NCI-H146 (cell line): ENCODE data around the gene SEC23A.
A peak's percentile ranks its signal among the peaks of the same experiment; 100 is the strongest.
"Not testable (repeated sequence)": the region's sequence is repeated elsewhere in the genome, so short reads cannot be mapped to it uniquely, and the experiment has no call there.

Experiments used
- DNase-seq: peaks from one replicate; lab custom pipeline; 2025; lab: John Stamatoyannopoulos, UW

The SEC23A gene

DNA sequence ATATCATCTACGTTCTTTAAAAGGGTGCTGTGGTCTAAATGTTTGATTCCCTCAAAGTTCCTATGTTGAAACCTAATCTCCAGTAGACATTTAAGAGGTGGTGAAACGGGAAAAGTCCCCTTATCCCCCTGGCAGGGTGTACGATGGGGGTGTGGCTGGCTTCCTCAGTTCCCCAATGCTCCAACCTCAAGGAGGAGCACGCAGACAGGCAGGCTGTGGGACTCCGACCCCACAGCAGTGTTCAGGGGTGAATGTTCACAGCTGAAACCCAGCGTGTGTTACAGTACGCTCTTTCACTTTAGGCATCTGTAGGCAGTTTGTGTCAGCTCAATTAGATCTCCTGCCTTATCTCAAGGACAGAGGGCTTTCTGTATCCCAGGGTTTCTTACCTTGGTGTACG, 73.2 kb downstream of the SEC23A start:
- DNase-seq: no peak

DNA sequence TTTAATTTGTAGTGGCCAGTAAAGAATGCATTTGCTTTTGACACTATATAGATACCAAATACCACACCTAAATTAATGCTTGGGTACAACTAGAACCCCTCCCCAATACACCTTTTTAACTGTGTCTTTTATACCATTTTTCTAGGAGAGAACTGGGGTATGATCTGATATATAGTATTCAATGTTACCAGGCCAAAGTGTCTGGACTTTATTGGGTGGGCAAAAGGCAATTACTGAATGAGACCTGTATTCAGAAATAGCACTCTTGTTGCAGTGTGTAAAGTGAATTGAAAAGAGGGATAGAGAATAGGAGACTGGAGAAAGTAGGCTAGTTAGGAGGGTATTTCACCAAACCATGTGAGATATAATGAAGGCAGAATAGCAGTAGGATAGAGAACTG, 74.4 kb downstream of the SEC23A start:
- no peak for DNase-seq

DNA sequence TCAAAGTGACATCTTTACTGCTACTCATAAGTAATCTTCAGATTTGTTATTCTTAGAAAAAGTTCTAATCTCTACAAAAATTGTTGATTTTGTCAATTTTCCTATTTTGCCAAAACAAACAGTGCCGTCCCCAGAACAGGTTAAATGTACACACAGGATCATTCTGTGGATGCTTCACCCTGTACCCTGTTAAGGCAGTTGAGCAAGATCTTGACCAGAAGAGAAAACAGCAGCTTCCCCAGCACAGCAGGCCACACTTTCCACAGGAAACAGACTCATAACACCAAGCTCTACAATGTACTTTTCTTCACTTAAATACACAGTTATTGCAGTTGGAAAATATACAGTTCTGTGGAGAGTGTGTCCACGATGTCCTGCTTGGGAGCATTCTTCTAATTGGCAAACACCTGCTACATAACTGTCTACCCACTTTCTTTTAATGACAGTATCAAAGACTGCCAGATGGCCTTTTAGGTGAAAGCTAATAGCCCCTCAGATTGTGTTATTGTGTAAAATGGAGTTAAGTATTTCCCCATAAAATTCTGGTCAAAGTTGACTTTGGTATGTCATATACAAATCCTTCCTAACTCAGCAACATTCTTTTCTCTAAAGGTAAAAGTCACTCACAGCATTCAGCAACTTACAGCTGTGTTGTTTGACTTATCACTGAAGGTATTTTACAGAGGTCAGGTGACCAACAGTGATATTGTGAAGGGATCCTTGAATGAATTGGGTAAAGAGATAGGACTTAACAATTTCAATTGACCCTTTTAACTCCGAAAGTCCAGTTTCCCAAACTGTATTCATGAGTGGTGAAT, 77.0 kb downstream of the SEC23A start:
- DNase-seq: peak; percentile 44

DNA sequence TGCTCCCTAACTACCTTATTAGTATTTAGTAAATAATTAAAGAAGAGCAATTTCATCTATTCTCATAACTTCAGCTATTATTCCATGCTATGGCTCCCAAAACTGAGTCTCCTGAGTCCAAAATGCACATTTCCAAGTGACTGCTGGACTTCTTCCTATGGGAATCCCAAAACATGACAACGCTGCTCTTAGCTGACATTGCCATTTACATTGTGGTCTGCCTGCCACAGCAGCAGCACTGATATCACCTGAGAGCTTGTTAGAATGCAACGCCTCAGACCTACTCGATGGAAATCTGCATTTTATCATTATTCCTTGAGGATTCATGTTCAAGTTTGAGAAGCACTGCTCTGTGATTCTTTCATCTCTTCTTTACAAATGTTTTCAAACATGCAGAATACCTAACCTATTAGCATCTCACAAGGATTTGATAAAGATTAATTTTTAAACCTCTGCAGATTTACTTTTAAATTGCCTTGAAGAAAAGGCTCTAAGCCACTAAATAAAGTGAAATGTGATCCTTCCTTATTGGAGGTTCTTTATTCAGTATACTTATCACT, 77.7 kb downstream of the SEC23A start:
- DNase-seq: peak; percentile 16

DNA sequence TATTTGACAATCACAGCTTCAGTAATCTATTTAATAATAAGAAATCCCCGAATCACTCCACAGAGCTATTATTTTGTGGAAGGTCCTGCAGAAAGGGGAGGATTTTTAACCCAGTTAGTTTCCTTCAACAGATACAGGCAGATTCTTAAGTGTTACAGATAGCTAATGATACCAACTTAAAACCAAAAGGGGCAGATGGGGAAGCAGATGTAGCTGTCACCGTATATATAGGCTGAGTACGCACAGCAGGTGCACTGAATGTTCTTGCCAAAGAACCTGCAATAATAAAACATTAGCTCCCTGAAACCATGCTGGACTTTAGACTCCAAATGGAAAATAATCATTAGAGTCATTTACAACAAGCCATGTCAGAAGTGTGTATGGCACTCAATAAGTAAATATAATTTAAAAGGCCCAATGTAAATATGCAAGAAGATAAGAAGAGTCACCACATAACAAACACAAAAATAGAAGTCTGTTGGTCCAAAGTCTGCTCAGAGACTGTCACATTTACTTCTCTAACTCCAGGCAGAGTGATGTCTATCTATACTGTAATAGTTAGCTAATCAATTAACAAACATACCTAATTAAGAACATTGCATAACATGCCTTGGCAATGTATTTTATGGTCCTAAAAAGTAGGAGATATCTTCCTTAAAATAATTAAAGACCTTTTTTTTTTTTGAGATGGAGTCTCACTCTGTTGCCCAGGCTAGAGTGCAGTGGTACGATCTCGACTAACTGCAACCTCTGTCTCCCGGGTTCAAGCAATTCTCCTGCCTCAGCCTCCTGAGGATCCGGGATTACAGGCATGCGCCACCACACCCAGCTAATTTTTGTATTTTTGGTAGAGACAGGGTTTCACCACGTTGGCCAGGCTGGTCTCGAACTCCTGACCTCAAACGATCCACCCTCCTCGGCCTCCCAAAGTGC, 78.8 kb downstream of the SEC23A start:
- DNase-seq: peak; percentile 91

DNA sequence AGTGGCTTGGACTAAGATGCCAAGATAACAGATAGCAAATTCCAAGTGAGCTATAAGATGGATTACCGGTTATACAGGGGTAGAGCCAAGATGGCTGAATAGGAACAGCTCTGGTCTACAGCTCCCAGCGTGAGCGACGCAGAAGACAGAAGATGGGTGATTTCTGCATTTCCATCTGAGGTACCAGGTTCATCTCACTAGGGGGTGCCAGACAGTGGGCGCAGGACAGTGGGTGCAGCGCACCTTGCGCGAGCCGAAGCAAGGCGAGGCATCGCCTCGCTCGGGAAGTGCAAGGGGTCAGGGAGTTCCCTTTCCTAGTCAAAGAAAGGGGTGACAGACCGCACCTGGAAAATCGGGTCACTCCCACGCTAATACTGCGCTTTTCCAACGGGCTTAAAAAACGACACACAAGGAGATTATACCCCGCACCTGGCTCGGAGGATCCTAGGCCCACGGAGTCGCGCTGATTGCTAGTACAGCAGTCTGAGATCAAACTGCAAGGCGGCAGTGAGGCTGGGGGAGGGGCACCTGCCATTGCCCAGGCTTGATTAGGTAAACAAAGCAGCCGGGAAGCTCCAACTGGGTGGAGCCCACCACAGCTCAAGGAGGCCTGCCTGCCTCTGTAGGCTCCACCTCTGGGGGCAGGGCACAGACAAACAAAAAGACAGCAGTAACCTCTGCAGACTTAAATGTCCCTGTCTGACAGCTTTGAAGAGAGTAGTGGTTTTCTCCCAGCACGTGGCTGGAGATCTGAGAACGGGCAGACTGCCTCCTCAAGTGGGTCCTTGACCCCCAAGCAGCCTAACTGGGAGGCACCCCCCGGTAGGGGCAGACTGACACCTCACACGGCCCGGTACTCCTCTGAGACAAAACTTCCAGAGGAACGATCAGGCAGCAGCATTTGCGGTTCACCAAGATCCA, 85.7 kb downstream of the SEC23A start:
- DNase-seq: peak; percentile 16

DNA sequence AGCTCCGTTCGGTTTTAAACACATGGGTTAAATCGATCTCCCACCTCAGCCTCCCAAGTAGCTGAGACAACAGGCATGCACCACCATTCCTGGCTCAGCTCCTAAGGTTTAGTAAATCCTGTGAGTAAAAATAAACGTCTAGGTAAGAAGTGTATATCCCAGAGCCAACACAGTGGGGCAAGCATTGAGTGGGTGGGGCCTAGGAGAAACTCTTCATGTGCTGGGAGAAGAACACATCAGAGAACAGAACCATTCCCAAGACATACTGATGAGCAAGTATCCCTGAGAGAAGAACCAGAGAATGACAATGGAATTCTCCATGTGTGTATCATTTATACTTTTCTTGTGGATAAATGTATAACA, 86.3 kb downstream of the SEC23A start:
- no peak for DNase-seq

DNA sequence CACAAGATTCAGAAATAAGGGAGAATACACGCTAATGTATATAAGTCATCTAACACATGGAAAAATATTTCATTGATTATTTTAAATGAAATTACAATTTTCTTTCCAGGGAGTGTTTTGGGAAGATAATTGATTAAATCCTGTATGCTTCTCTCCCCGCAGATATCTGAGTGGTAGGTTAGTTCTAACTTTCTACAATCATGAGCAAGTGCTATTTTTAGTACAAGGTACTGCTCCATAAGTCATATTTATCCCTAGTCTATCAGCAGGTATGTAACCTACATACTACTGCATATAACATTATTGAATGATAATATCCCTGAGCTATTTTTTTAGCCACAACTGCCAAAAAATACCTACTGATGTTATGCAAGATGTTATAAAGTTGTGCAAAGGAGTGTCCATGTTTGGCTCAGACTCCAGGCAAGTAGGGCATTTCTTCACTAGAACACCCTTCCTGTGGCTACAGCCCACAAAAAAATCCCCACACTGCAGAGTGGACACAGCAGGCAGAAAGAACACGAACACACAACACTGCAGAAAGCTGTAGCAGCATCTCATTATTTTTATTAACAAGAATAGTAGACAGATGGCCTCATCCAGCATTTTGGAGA, 87.0 kb downstream of the SEC23A start:
- no peak for DNase-seq

DNA sequence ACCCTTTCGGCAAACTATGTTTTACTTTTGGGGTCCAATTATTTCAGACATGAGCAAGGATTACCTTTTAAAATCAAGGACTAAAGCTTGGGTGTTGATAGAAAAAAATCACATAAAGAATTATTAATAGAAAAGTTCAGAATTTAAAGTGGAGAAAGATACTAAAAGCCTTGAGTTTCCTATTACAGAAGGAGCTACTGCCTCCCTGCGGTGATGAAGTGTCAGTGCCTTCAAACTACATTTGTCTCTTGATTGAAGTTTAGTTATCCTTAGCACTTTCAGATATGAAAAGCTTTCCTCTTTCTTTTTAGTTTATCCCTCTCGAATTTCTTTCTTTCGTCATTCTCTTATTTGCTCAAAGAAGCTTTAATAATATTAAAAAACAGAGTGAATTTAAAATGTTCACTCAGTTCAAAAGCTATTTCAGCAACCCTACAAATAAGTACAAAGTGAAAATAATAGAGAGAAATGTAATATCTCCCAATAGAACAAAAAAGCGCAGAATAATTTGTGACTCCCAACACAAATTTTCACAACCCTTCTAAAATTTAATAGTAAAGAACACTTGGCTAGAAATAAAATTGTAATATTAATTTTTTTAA, 87.6 kb downstream of the SEC23A start:
- peak; percentile 59 for DNase-seq

DNA sequence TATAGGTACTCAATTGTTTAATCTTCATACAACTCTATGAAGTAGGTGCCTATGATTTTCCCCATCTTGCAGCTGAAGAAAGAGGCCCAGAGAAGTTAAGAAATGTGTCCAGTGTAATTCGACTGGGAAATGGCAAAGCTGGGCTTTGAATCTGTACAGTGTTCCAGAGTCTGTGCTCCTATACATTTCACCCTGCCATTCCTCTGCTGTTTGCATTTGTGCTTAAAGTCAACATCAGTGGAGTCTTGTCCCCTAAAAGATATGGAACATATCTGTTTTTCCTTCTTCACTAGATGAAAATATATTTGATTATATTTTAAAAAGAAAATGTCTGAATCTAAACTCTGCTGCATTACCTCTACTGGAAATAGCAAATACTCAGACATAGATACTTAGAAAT, 88.6 kb downstream of the SEC23A start:
- no peak for DNase-seq

DNA sequence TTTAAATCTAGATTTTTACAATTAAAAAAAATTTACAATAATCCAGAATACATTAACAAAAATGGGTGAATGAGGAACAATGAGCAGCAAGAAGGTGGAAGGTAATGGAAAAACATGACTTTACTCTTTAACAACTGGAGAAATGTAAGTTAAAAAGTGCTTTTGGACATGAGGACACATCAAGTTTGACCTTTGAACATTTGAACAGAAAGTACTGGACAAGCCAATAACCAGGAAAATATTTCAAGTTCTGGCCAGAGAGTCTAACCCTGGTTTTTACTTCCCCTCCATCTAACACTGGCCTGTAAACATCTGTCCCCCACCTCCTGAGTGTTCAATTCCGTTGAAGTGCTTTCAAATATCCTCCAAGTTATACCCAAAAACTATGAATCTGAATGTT, 94.1 kb downstream of the SEC23A start:
- not testable (repeated sequence) for DNase-seq

DNA sequence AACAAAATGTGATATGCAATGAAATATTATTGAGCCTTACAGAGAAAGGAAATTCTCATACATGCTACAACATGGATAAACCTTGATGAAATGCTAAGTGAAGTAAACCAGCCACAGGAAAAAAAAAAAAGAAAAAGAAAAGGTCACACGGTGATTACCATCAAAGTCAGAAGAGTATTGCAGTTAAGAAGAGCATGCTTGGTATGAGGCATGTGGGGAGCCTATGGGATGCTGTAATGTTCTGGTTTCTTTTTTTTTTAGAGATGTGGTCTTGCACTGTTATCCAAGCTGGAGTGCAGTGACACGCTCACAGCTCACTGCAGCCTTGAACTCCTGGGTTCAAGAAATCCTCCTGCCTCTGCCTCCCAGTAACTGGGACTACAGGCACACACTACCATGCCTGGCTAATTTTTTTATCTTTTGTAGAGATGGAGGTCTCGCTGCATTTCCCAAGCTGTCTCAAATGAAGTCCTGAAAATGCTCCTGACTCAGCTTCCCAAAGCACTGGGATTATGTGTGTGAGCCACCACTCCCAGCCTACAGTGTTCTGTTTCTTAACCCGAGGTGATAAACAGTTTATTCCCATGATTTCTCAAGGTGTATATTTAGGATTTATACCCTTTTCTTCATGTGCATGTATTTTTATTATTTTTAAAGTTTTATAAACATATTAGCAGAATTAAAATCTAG, 96.2 kb downstream of the SEC23A start:
- no peak for DNase-seq

DNA sequence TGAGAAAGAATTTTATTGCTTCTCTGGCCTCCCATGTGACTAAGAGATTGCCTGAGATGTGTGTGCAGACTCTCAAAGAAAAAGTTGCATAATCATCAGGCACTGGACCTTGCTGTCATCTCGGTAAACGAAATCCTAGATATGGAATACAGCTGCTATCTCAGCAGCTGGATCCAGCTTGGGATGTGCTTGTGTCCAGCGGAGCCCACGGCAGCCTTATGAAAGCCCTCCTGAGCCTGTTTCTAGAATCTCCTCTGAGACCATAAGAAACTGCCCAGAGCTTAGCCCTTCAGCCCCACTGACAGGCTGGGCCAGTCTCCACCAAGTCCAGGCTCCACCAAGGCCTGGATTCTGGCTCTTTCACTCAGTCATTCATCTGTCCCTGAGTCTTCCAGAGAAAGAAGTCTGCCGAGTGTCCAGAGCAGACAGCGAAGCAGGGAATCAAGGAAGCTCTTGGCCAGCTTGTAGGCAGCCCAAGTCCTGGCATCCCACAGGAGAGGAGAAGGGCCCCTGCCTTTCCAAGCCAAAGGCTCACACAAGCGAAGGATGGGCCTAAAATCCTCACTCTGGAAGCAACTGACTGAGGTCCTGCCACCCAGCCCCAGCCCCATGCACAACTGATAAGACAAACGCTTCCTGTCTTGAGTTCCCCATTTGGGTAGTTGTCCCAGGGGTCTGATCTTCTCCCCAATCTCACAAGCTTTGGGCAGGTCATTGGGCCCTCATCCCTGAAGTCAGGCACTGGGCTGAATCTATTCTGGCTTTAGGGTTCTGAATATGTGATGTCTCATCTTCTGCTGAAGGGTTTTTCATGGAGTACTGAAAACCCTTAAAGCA, 97.8 kb downstream of the SEC23A start:
- DNase-seq: no peak

DNA sequence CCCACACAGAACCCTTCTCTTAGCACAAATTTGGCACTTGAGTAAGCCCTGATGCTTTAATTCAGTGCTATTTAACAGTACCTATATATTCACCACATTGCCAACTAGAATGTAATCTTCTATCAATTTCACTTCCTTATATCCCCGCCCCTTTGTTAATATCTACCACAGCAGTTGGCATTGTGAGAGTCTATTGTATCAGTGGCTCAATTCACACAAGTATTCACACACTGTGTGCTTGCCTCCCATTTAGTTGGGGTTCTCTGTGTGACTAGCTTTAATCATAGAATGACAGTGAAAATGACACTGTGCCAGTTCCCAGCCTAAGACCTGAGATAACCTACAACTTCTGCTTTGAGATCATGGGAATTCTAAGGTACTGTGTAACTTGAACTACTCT, 103.1 kb downstream of the SEC23A start:
- no peak for DNase-seq

DNA sequence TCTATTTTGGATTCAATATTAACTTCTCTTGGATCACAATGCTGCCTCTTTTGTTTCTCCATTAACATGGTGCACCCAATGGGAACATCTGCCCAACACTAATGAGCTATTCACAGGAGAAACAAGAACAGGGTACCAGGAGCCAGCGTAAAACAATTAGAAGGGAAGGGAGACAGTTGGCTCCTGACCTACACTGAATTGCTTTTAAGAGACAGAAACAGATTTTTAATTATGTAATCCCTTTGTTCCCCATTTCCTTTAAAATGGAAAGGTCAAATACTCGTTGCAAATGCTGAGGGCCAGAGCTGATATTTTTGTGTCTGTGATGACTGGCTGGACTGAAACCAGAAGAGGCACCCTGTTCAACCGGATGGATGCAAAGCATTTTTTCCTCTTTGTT, 108.3 kb downstream of the SEC23A start:
- DNase-seq: peak; percentile 32

DNA sequence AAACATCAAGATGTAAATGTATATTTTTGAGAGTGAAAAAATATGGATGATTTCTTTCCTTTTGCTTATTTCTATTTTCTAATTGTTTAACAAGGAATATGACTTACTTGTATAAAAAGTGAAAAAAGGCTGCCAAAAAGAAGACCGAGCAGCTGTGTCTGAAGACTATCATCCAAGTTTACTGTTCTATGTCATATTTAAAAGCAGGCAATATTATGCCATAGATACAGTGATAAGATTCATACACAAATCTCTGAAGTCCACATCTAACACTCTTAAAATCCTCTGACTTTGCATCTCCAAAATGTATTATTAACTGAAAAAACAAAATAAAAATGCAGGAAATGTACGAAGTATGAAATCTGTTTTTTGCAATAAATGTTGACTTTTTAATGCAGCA, 109.1 kb downstream of the SEC23A start:
- DNase-seq: no peak

DNA sequence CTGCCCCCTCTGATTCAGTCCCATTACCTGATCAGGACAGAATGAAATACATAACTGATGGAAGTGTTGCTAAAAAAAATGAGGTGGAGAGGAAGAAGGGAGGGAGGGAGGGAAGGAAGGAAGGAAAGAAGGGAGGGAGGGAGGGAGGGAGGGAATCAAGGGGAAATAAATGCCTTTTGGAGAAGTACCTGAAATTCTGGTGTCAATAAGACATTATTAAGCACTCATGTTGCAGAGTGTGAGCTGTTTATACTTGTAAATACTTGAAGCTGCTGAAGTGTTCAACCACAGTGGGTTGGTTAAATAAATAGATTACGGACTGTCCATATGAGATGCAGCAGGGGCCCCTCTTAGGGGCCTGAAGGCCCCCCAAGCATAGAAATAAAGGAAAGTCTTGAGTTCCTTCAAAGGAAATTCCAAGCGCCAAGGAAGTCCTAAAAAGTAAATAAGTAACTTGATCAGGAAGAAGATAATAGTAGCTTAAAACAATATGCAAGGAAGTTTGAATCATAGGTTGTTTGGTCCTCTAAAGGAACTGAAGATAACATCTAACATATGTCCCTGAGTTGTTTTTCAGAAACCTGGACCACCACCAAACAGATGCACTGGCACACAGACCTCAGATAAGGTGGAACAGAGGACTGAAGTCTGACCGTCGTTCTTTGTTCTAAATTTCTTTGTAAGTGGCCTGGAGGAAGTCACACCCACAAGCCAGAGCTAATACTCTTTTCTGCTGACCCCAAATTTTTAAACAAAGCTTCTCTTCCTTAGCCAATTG, 110.8 kb downstream of the SEC23A start:
- DNase-seq: no peak

DNA sequence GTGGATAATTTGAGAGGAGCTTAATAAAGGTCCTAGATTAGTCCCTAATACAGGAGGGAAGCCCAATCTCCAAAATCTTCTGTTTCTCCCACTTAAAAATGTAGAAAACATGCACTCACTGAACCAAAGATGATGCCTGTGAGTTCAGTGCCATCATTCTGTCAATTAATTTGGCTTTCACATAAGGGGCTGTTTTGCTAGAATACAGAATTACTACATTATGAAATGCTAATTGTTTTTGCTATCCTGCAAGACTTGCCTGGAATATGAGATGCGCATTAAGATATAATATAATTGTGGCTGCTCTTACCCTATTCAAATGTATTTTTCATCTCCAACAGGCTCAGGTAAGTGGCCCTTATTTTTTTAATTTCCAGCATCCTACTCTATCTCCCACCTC, 111.7 kb downstream of the SEC23A start:
- no peak for DNase-seq
